ENCODE data around the gene CCL11. TPM values are rescaled to one million over a fixed set of nuclear protein-coding genes. Genes with fewer than 3 reads are reported as not detected.

The CCL11 gene
- total RNA-seq, 6 experiments from 2014 or later = not detected

- peaks cover 9% of the 10 kb centered on the region for H3K27me3 Mint-ChIP-seq (ENCODE audit: insufficient read depth)
- H3K4me3 Mint-ChIP-seq = no peak overlapping the region
- H3K27ac Mint-ChIP-seq = no peak overlapping the region
- peaks cover 2% of the 10 kb centered on the region; the same call in 1 of the 2 replicates for H3K9me3 Mint-ChIP-seq
- TF ChIP-seq CTCF (IDR thresholded peaks at IDR 0.05) = no peak
- no peaks in the 10 kb centered on the region for H3K36me3 Mint-ChIP-seq (ENCODE audit: low read depth)
- peaks cover 18% of the 10 kb centered on the region for H3K4me1 Mint-ChIP-seq (ENCODE audit: low read depth)
- DNase-seq = no peak
Observed at GRCh38 chr17:34290586-34290985, 5.0 kb downstream of the CCL11 start.

- Mint-ChIP-seq H3K4me1 (ENCODE audit: low read depth) (peaks cover 18% of the 10 kb centered on the region), H3K27me3 (ENCODE audit: insufficient read depth) (peaks cover 6% of the 10 kb centered on the region), H3K4me3 (no peak overlapping the region), H3K36me3 (ENCODE audit: low read depth) (no peaks in the 10 kb centered on the region), H3K9me3 (peaks cover 3% of the 10 kb centered on the region; the same call in 1 of the 2 replicates), H3K27ac (no peak overlapping the region)
- TF ChIP-seq CTCF (IDR thresholded peaks at IDR 0.05) = no peak
- DNase-seq = no peak
Observed at GRCh38 chr17:34291721-34292348, 6.3 kb downstream of the CCL11 start.

- Mint-ChIP-seq H3K4me1 (ENCODE audit: low read depth) (peaks cover 47% of the 10 kb centered on the region), H3K36me3 (ENCODE audit: low read depth) (no peaks in the 10 kb centered on the region), H3K27ac (peak overlapping the region; percentile 72; the same call in 1 of the 2 replicates), H3K27me3 (ENCODE audit: insufficient read depth) (no peaks in the 10 kb centered on the region; the same call in 1 of the 2 replicates), H3K9me3 (peaks cover 3% of the 10 kb centered on the region; the same call in 1 of the 2 replicates), H3K4me3 (no peak overlapping the region)
- no peak for TF ChIP-seq CTCF (IDR thresholded peaks at IDR 0.05)
- peak; percentile 17 for DNase-seq
Observed at GRCh38 chr17:34299027-34299426, 13.5 kb downstream of the CCL11 start.

- no peak for TF ChIP-seq CTCF (IDR thresholded peaks at IDR 0.05)
- DNase-seq = peak; percentile 63
- no peaks in the 10 kb centered on the region for H3K36me3 Mint-ChIP-seq (ENCODE audit: low read depth)
- peaks cover 2% of the 10 kb centered on the region for H3K27me3 Mint-ChIP-seq (ENCODE audit: insufficient read depth)
- H3K27ac Mint-ChIP-seq = peak overlapping the region; percentile 72
- H3K9me3 Mint-ChIP-seq = peaks cover 3% of the 10 kb centered on the region; the same call in 1 of the 2 replicates
- peak overlapping the region; percentile 81 for H3K4me3 Mint-ChIP-seq
- peaks cover 47% of the 10 kb centered on the region for H3K4me1 Mint-ChIP-seq (ENCODE audit: low read depth)
Observed at GRCh38 chr17:34299956-34300577, 14.5 kb downstream of the CCL11 start.

GRCh38 chr17:34300652-34301370, 15.3 kb downstream of the CCL11 start:
- Mint-ChIP-seq H3K27me3 (ENCODE audit: insufficient read depth) (peaks cover 2% of the 10 kb centered on the region; the same call in 1 of the 2 replicates), H3K4me3 (peak overlapping the region; percentile 81), H3K36me3 (ENCODE audit: low read depth) (no peaks in the 10 kb centered on the region), H3K27ac (peak overlapping the region; percentile 72), H3K4me1 (ENCODE audit: low read depth) (peaks cover 50% of the 10 kb centered on the region), H3K9me3 (no peaks in the 10 kb centered on the region)
- peak; percentile 58 for DNase-seq
- no peak for TF ChIP-seq CTCF (IDR thresholded peaks at IDR 0.05)

Measured in HFFc6 (cell line).